Neural cell (in vitro differentiated cells): ENCODE data around the gene RTP2.

ENCODE experiments used
- CTCF ChIP-seq: fragments of 450-650 bp; IDR thresholded peaks from 2 replicates; pipeline ENCODE4 v1.5.1; 2014; ENCODE audit warnings: antibody characterized with exemption, mild to moderate bottlenecking, moderate library complexity; ENCODE audit not compliant: poor library complexity, severe bottlenecking
- EP300 ChIP-seq: fragments of 450-650 bp; conservative IDR thresholded peaks from 2 replicates; pipeline ENCODE4 v1.6.1; 2014; ENCODE audit warnings: antibody characterized with exemption, mild to moderate bottlenecking, moderate library complexity; ENCODE audit not compliant: poor library complexity, severe bottlenecking
- EZH2 ChIP-seq: fragments of 200-600, 300-800 bp; shearing (Covaris generic), sonication (generic); IDR thresholded peaks from 2 replicates; pipeline ENCODE4 v1.6.1; 2014; ENCODE audit warnings: antibody characterized with exemption, low read length, borderline replicate concordance, mild to moderate bottlenecking; ENCODE audit not compliant: insufficient read depth, poor library complexity, severe bottlenecking
- POLR2AphosphoS5 ChIP-seq: IDR thresholded peaks from 2 replicates; pipeline ENCODE4 v1.6.1; 2012
- REST ChIP-seq: IDR thresholded peaks from 2 replicates; pipeline ENCODE4 v1.6.1; 2012; ENCODE audit warnings: borderline replicate concordance
- SMC3 ChIP-seq: fragments of 450-650 bp; conservative IDR thresholded peaks from 2 replicates; pipeline ENCODE4 v1.6.1; 2014; ENCODE audit warnings: antibody characterized with exemption, mild to moderate bottlenecking, moderate library complexity; ENCODE audit not compliant: poor library complexity
- TAF1 ChIP-seq: IDR thresholded peaks from 2 replicates; pipeline ENCODE4 v1.6.1; 2012; ENCODE audit warnings: low read depth

GRCh38 chr3:187742351-187743171, 40.2 kb upstream of the RTP2 start:
- TF ChIP-seq CTCF (peak; percentile 40), SMC3 (no peak), POLR2AphosphoS5 (no peak), REST (no peak), TAF1 (no peak), EZH2 (no peak), EP300 (no peak)
